H9 (cell line): ENCODE data around the gene TRABD2B. TPM values are rescaled to one million over a fixed set of nuclear protein-coding genes. Genes with fewer than 3 reads are reported as not detected.

Experiments
- DNase-seq: peaks from one replicate; pipeline ENCODE4 v3.0.0-alpha.2; 2017
- H2AFZ ChIP-seq: one replicate; pipeline ENCODE4 v1.6.1; 2013; ENCODE audit warnings: mild to moderate bottlenecking, low read length, control low read depth, moderate library complexity
- H2AK5ac ChIP-seq: 2 replicates; pipeline ENCODE4 v1.6.1; 2013; ENCODE audit warnings: low read length, control low read depth, mixed read lengths; ENCODE audit not compliant: insufficient read length
- H2BK120ac ChIP-seq: one replicate; pipeline ENCODE4 v1.6.1; 2013; ENCODE audit warnings: low read depth, mild to moderate bottlenecking, low read length, control low read depth, inconsistent platforms; ENCODE audit not compliant: poor library complexity, severe bottlenecking
- H2BK12ac ChIP-seq: 2 replicates; pipeline ENCODE4 v1.6.1; 2013; ENCODE audit warnings: low read length, control low read depth, mixed read lengths, low read depth; ENCODE audit not compliant: insufficient read length
- H2BK15ac ChIP-seq: 2 replicates; pipeline ENCODE4 v1.6.1; 2013; ENCODE audit warnings: low read depth, low read length, control low read depth
- H2BK20ac ChIP-seq: one replicate; pipeline ENCODE4 v1.6.1; 2013; ENCODE audit warnings: low read depth, mild to moderate bottlenecking, low read length, control low read depth, inconsistent platforms; ENCODE audit not compliant: poor library complexity, severe bottlenecking
- H2BK5ac ChIP-seq: 2 replicates; pipeline ENCODE4 v1.6.1; 2013; ENCODE audit warnings: low read length, control low read depth, mixed read lengths; ENCODE audit not compliant: insufficient read length
- H3K14ac ChIP-seq: 2 replicates; pipeline ENCODE4 v1.6.1; 2013; ENCODE audit warnings: low read length, control low read depth; ENCODE audit not compliant: insufficient read depth
- H3K18ac ChIP-seq: 2 replicates; pipeline ENCODE4 v1.6.1; 2013; ENCODE audit warnings: low read depth, mild to moderate bottlenecking, mixed read lengths, low read length, control low read depth; ENCODE audit not compliant: insufficient read length
- H3K23ac ChIP-seq: 2 replicates; pipeline ENCODE4 v1.6.1; 2013; ENCODE audit warnings: low read length, control low read depth, mixed read lengths, low read depth; ENCODE audit not compliant: insufficient read length
- H3K23me2 ChIP-seq: 2 replicates; pipeline ENCODE4 v1.6.1; 2013; ENCODE audit warnings: low read depth, mild to moderate bottlenecking, mixed read lengths, low read length, control low read depth; ENCODE audit not compliant: insufficient read length, poor library complexity, severe bottlenecking
- H3K27ac ChIP-seq: 2 replicates; pipeline ENCODE4 v1.5.1; 2013; ENCODE audit warnings: low read length, control low read depth, mixed read lengths, low read depth; ENCODE audit not compliant: insufficient read length
- H3K27me3 ChIP-seq: 2 replicates; pipeline ENCODE4 v1.6.1; 2013; ENCODE audit warnings: low read length, control low read depth, inconsistent platforms; ENCODE audit not compliant: insufficient read depth
- H3K4ac ChIP-seq: 2 replicates; pipeline ENCODE4 v1.6.1; 2013; ENCODE audit warnings: low read depth, mild to moderate bottlenecking, control low read depth, inconsistent platforms, low read length, moderate library complexity
- H3K4me1 ChIP-seq: 2 replicates; pipeline ENCODE4 v1.6.1; 2013; ENCODE audit warnings: low read length, control low read depth, inconsistent platforms; ENCODE audit not compliant: insufficient read depth
- H3K4me2 ChIP-seq: 2 replicates; pipeline ENCODE4 v1.6.1; 2013; ENCODE audit warnings: low read length, control low read depth, mixed read lengths; ENCODE audit not compliant: insufficient read length, insufficient read depth
- H3K56ac ChIP-seq: 2 replicates; pipeline ENCODE4 v1.6.1; 2013; ENCODE audit warnings: low read depth, mild to moderate bottlenecking, mixed read lengths, low read length, control low read depth; ENCODE audit not compliant: insufficient read length
- H3K79me1 ChIP-seq: 2 replicates; pipeline ENCODE4 v1.6.1; 2013; ENCODE audit warnings: low read depth, mild to moderate bottlenecking, moderate library complexity, low read length, control low read depth, inconsistent platforms; ENCODE audit not compliant: insufficient read depth, poor library complexity, severe bottlenecking
- H3K79me2 ChIP-seq: 2 replicates; pipeline ENCODE4 v1.6.1; 2013; ENCODE audit warnings: low read length, control low read depth, inconsistent platforms; ENCODE audit not compliant: insufficient read depth
- H3K9ac ChIP-seq: 2 replicates; pipeline ENCODE4 v1.6.1; 2013; ENCODE audit warnings: low read length, control low read depth, mixed read lengths; ENCODE audit not compliant: insufficient read length; ENCODE audit errors: extremely low read depth
- H3K9me3 ChIP-seq: one replicate; pipeline ENCODE4 v1.6.1; 2013; ENCODE audit warnings: low read depth, low read length, inconsistent platforms; ENCODE audit not compliant: control insufficient read depth
- H3T11ph ChIP-seq: one replicate; pipeline ENCODE4 v1.6.1; 2013; ENCODE audit warnings: mild to moderate bottlenecking, low read length, control low read depth, inconsistent platforms
- H4K20me1 ChIP-seq: one replicate; pipeline ENCODE4 v1.6.1; 2013; ENCODE audit not compliant: control insufficient read depth, insufficient read length, insufficient read depth
- H4K5ac ChIP-seq: 2 replicates; pipeline ENCODE4 v1.6.1; 2013; ENCODE audit warnings: low read depth, mild to moderate bottlenecking, mixed read lengths, low read length, control low read depth; ENCODE audit not compliant: insufficient read length
- H4K8ac ChIP-seq: replicated peaks from 2 replicates; pipeline ENCODE4 v1.6.1; 2013; ENCODE audit warnings: low read length, control low read depth, mixed read lengths, low read depth; ENCODE audit not compliant: insufficient read length
- H4K91ac ChIP-seq: 2 replicates; pipeline ENCODE4 v1.6.1; 2013; ENCODE audit warnings: low read depth, mild to moderate bottlenecking, moderate library complexity, mixed read lengths, low read length, control low read depth; ENCODE audit not compliant: insufficient read length
- H3K27ac Mint-ChIP-seq, 3 experiments: 2 replicates in 2 of 3; 3 replicates in 1 of 3; pipeline ENCODE4 v1.8.0; 2020 to 2021; ENCODE audit warnings: mixed read lengths in 3 of 3, mild to moderate bottlenecking in 1 of 3, moderate library complexity in 1 of 3
- H3K27me3 Mint-ChIP-seq: 2 replicates; pipeline ENCODE4 v1.8.0; 2021; ENCODE audit warnings: low read depth, mild to moderate bottlenecking, moderate library complexity, mixed read lengths
- H3K36me3 Mint-ChIP-seq, 3 experiments: 2 replicates in 2 of 3; 3 replicates in 1 of 3; pipeline ENCODE4 v1.8.0; 2020 to 2021; ENCODE audit warnings: low read depth in 3 of 3, mixed read lengths in 3 of 3; ENCODE audit not compliant: insufficient read depth in 1 of 3
- H3K4me1 Mint-ChIP-seq, 2 experiments: 2 replicates each; pipeline ENCODE4 v1.8.0; 2020; ENCODE audit warnings: mixed read lengths in 2 of 2
- H3K4me3 Mint-ChIP-seq, 2 experiments: 2 replicates in 1 of 2; 3 replicates in 1 of 2; pipeline ENCODE4 v1.8.0; 2020 to 2021; ENCODE audit warnings: mild to moderate bottlenecking in 2 of 2, mixed read lengths in 2 of 2, moderate library complexity in 1 of 2
- H3K9me3 Mint-ChIP-seq, 2 experiments: 2 replicates in 1 of 2; 3 replicates in 1 of 2; pipeline ENCODE4 v1.8.0; 2020; ENCODE audit warnings: mild to moderate bottlenecking in 2 of 2, mixed read lengths in 2 of 2, moderate library complexity in 1 of 2
- WGBS: extraction: QIAGEN DNeasy Blood & Tissue Kit; methylation state at CpG from one replicate; pipeline ENCODE4 v1.1.7; 2013; ENCODE audit warnings: missing lambda C conversion rate, low lambda C conversion rate, mixed read lengths; ENCODE audit not compliant: insufficient read length; ENCODE audit errors: extremely low coverage; 5-methylcytosine and 5-hydroxymethylcytosine counted together
- total RNA-seq: library from RNA; stranded (reverse); gene quantifications from 2 replicates; pipeline ENCODE4 v1.2.1, GENCODE V29; 2021
- TF ChIP-seq, protein P1 (sequence below): fragments of 200-600 bp; sonication (generic); conservative IDR thresholded peaks from 3 replicates; pipeline ENCODE4 v1.8.0; 2021; ENCODE audit warnings: antibody characterized with exemption, mild to moderate bottlenecking

Gene TRABD2B
- total RNA-seq, 1 experiment from 2014 or later: 2.3 TPM

DNA sequence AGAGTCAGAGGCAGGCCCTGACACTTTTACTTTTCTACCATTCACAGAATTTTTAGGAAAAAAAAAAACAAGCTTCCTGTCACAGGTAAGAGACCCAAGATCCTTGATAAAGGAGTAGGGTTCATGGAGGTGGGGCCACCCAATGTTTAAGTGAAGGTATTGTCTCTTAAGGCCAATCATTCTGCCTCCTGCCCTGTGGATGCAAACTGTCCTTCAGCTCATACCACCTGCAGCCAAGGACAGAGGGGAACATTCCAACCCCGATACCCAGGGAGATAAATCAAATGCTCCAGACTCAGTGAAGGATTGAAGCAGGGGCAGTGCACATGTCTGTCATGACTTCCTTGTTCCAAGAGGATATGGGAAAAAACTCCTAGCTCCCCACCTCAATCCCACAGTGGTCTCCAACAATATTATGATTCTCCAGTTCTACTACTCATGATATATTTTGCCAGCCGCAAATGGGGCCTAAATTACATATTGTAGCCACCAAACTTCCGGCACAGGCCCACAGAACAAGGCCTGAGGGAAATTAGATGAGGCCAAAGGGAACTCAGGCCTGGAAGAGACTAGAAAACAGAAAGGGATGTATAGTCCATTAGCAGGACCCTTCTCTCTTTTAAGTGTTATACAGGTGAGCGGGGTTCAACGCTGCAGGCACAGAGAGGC is 59.5 kb downstream of the TRABD2B start:
- peaks cover 10 to 12% of the 10 kb centered on the region in 2 experiments for H3K4me1 Mint-ChIP-seq
- H2BK20ac ChIP-seq: no peak overlapping the region
- H2BK120ac ChIP-seq: no peak overlapping the region
- H2AFZ ChIP-seq: no peak overlapping the region
- no peak overlapping the region for H2BK15ac ChIP-seq
- H4K5ac ChIP-seq: no peak overlapping the region
- H3K79me1 ChIP-seq: no peaks in the 10 kb centered on the region
- H3K14ac ChIP-seq: no peak overlapping the region
- H3K27ac ChIP-seq: no peak overlapping the region
- TF ChIP-seq, protein P1, sequence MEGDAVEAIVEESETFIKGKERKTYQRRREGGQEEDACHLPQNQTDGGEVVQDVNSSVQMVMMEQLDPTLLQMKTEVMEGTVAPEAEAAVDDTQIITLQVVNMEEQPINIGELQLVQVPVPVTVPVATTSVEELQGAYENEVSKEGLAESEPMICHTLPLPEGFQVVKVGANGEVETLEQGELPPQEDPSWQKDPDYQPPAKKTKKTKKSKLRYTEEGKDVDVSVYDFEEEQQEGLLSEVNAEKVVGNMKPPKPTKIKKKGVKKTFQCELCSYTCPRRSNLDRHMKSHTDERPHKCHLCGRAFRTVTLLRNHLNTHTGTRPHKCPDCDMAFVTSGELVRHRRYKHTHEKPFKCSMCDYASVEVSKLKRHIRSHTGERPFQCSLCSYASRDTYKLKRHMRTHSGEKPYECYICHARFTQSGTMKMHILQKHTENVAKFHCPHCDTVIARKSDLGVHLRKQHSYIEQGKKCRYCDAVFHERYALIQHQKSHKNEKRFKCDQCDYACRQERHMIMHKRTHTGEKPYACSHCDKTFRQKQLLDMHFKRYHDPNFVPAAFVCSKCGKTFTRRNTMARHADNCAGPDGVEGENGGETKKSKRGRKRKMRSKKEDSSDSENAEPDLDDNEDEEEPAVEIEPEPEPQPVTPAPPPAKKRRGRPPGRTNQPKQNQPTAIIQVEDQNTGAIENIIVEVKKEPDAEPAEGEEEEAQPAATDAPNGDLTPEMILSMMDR: no peak
- H2BK12ac ChIP-seq: no peak overlapping the region
- no peaks in the 10 kb centered on the region for H3K9me3 ChIP-seq
- no peak overlapping the region for H3K4me3 Mint-ChIP-seq
- no peak overlapping the region for H3K4ac ChIP-seq
- H3K27me3 Mint-ChIP-seq: peaks cover 4% of the 10 kb centered on the region
- no peak overlapping the region for H3T11ph ChIP-seq
- peaks cover 3% of the 10 kb centered on the region; the same call in 1 of the 2 replicates for H3K4me1 ChIP-seq
- H3K56ac ChIP-seq: no peak overlapping the region
- H4K8ac ChIP-seq: no peak overlapping the region
- no peaks in the 10 kb centered on the region for H3K27me3 ChIP-seq
- no peaks in the 10 kb centered on the region for H3K23me2 ChIP-seq
- H2AK5ac ChIP-seq: no peak overlapping the region
- no peak overlapping the region for H3K18ac ChIP-seq
- H3K79me2 ChIP-seq: peaks cover 3% of the 10 kb centered on the region; the same call in 1 of the 2 replicates
- H4K20me1 ChIP-seq: no peaks in the 10 kb centered on the region
- no peak overlapping the region for H3K23ac ChIP-seq
- no peak for DNase-seq
- no peak overlapping the region for H4K91ac ChIP-seq
- no peak overlapping the region for H3K4me2 ChIP-seq
- H3K36me3 Mint-ChIP-seq: no peaks in the 10 kb centered on the region; a peak in 1 of 7 replicates
- H3K9ac ChIP-seq: no peak overlapping the region
- WGBS: no CpG with 5 or more reads among the region's 5 CpGs
- H3K27ac Mint-ChIP-seq: no peak overlapping the region
- H3K9me3 Mint-ChIP-seq: no peaks in the 10 kb centered on the region
- H2BK5ac ChIP-seq: no peak overlapping the region
